Smooth muscle cell of the coronary artery (primary cell): ENCODE data around the gene ASCL5. TPM values are rescaled to one million over a fixed set of nuclear protein-coding genes. Genes with fewer than 3 reads are reported as not detected.

Experiments used
- total RNA-seq: library from RNA; depleted of rRNA; stranded (reverse); fragments of >200 nt; gene quantifications from 2 replicates; pipeline ENCODE4 v1.2.3, GENCODE V29; 2014; ENCODE audit warnings: low replicate concordance

ASCL5 gene
- not detected in 2 replicates for total RNA-seq

GRCh38 chr1:201126832-201127754 lies at the start of gene ASCL5:
Gene ASCL5 (minus strand): TSS chr1:201127184. CDS start chr1:201115372, 11,812 bp downstream.

GRCh38 chr1:201154389-201155165 lies 27.6 kb upstream of the ASCL5 start, which contains the start of gene TMEM9:
Gene TMEM9 (minus strand): TSS chr1:201154474. CDS start chr1:201153923, 551 bp downstream.

GRCh38 chr1:201112173-201112731 lies 14.7 kb downstream of the ASCL5 start, which contains the start of gene CACNA1S:
Gene CACNA1S (minus strand): TSS chr1:201112426. CDS start chr1:201112339, 87 bp downstream.

Other genes starting within 250 kb of the ASCL5 start
- gene INAVA, start 232.3 kb downstream of the ASCL5 start, total RNA-seq: 0.08 TPM in 1 of 2 replicates, not detected in the other
- gene KIF21B, start 103.5 kb downstream of the ASCL5 start, total RNA-seq: under 0.01 and 0.23 TPM in 2 replicates
- not detected in 2 replicates for gene CACNA1S, start 14.8 kb downstream of the ASCL5 start, total RNA-seq
- gene TMEM9, start 27.3 kb upstream of the ASCL5 start, total RNA-seq: 107 and 134 TPM in 2 replicates
- 0.82 TPM in 1 of 2 replicates, not detected in the other for gene IGFN1, start 63.6 kb upstream of the ASCL5 start, total RNA-seq
- 0.23 TPM in 1 of 2 replicates, not detected in the other for gene PKP1, start 156.3 kb upstream of the ASCL5 start, total RNA-seq